Parathyroid adenoma (tissue), 2 donors: ENCODE results near the gene EYA3.
A peak's percentile ranks its signal among the peaks of the same experiment; 100 is the strongest.

ENCODE experiments used
- H2AFZ ChIP-seq: fragments of 300-600 bp; sonication (generic); one replicate; pipeline ENCODE4 v1.7.0; 2017; ENCODE audit warnings: antibody characterized with exemption, mild to moderate bottlenecking
- H3K27ac ChIP-seq: fragments of 300-600 bp; sonication (generic); one replicate; pipeline ENCODE4 v1.7.0; 2017
- H3K27me3 ChIP-seq: fragments of 300-600 bp; sonication (generic); one replicate; pipeline ENCODE4 v1.7.0; 2017; ENCODE audit warnings: low read length; ENCODE audit not compliant: control insufficient read depth, insufficient read depth
- H3K36me3 ChIP-seq: fragments of 300-600 bp; sonication (generic); one replicate; pipeline ENCODE4 v1.7.0; 2017; ENCODE audit warnings: low read length; ENCODE audit not compliant: control insufficient read depth, insufficient read depth
- H3K4me1 ChIP-seq: fragments of 300-600 bp; sonication (generic); one replicate; pipeline ENCODE4 v1.7.0; 2017; ENCODE audit warnings: control low read depth
- H3K4me2 ChIP-seq: fragments of 300-600 bp; sonication (generic); one replicate; pipeline ENCODE4 v1.7.0; 2017; ENCODE audit warnings: low read length
- H3K4me3 ChIP-seq: fragments of 300-600 bp; sonication (generic); one replicate; pipeline ENCODE4 v1.7.0; 2017; ENCODE audit warnings: low read depth, low read length
- H3K79me2 ChIP-seq: fragments of 300-600 bp; sonication (generic); one replicate; pipeline ENCODE4 v1.7.0; 2017; ENCODE audit warnings: control low read depth
- H3K9ac ChIP-seq: fragments of 300-600 bp; sonication (generic); one replicate; pipeline ENCODE4 v1.7.0; 2017; ENCODE audit warnings: mild to moderate bottlenecking
- H3K9me3 ChIP-seq: fragments of 300-600 bp; sonication (generic); one replicate; pipeline ENCODE4 v1.7.0; 2017; ENCODE audit warnings: low read length; ENCODE audit not compliant: control insufficient read depth
- TF ChIP-seq, protein P1 (sequence below): fragments of 300-600 bp; sonication (generic); IDR thresholded peaks from one replicate; pipeline ENCODE4 v1.7.0; 2017; ENCODE audit warnings: antibody characterized with exemption, mild to moderate bottlenecking
- donor health status: primary hyperparathyroidism.

EYA3 gene

DNA sequence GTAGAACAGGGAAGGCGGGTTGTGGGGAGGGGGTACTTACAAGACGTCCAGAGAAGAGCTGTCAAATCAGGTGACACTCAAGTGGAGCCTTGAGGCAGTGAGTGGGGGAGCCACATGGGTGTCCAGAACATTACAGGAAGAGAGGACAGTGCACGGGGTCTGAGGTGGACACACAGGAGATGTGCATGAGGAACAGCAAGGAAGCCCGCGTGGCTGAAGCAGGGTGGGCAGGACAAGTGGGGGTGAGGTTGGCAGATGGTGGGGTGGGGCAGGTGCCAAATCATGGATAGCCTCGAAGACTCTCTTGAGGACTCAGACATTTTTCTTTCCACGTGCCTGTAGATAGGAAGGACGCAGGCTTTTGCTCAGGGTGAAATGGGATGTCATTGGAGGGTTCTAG, 152.7 kb downstream of the EYA3 start:
- H3K36me3 ChIP-seq = no peaks in the 10 kb centered on the region
- no peak overlapping the region for H3K4me2 ChIP-seq
- H3K79me2 ChIP-seq = no peaks in the 10 kb centered on the region
- no peaks in the 10 kb centered on the region for H3K9me3 ChIP-seq
- peaks cover 2% of the 10 kb centered on the region for H3K4me1 ChIP-seq
- H3K9ac ChIP-seq = no peak overlapping the region
- H3K27me3 ChIP-seq = no peaks in the 10 kb centered on the region
- no peak overlapping the region for H3K27ac ChIP-seq
- H3K4me3 ChIP-seq = no peak overlapping the region
- no peak overlapping the region for H2AFZ ChIP-seq
- TF ChIP-seq, protein P1, sequence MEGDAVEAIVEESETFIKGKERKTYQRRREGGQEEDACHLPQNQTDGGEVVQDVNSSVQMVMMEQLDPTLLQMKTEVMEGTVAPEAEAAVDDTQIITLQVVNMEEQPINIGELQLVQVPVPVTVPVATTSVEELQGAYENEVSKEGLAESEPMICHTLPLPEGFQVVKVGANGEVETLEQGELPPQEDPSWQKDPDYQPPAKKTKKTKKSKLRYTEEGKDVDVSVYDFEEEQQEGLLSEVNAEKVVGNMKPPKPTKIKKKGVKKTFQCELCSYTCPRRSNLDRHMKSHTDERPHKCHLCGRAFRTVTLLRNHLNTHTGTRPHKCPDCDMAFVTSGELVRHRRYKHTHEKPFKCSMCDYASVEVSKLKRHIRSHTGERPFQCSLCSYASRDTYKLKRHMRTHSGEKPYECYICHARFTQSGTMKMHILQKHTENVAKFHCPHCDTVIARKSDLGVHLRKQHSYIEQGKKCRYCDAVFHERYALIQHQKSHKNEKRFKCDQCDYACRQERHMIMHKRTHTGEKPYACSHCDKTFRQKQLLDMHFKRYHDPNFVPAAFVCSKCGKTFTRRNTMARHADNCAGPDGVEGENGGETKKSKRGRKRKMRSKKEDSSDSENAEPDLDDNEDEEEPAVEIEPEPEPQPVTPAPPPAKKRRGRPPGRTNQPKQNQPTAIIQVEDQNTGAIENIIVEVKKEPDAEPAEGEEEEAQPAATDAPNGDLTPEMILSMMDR = no peak

DNA sequence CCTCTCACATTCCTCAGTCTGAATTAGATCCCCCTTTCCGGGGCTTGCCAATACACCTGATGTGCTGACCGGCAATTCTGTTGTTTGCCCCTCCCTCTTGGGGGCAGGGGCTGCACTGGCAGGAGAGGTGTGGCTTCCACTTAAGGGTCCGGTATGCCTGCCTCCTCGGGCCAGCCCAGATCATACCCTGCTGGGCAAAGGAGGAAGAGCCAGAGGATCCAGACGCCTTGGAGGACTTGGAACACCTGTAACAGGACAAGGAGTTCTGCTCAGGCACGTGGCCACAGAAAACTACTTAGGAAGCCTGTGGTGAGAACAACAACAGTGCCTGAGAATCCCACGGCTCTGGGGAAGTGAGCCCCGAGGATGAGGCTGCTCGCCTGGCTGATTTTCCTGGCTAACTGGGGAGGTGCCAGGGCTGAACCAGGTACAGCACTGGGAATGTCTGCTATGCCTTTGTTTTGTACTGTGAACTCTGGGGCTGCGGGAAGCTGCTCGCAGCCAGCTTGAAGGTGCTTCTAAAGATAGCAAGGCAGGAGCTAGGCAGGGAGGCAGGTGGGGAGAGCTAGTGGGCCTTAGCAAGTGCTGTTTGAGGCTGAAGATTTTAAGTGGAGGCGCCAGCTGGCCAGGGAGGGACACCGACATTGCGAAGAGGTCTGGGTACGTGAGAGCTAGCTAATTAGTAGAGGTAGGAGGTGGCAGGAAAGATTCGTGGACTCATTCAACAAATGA, 153.4 kb downstream of the EYA3 start, which contains the start of gene SMPDL3B:
Gene SMPDL3B, plus strand, starts transcription at position 183 of the 732 bp plus-strand sequence. Its CDS starts 184 bp downstream, at position 367.
- Histone ChIP-seq H3K27ac (no peak within 1 kb of the TSS), H3K36me3 (no peaks in the 10 kb centered on the region), H3K9ac (no peak within 1 kb of the TSS), H3K4me2 (peak within 1 kb of the TSS; percentile 76), H3K79me2 (no peaks in the 10 kb centered on the region), H3K4me1 (peaks cover 2% of the 10 kb centered on the region), H2AFZ (peak within 1 kb of the TSS; percentile 75), H3K9me3 (no peaks in the 10 kb centered on the region), H3K4me3 (peak within 1 kb of the TSS; percentile 41), H3K27me3 (no peaks in the 10 kb centered on the region)
- TF ChIP-seq, protein P1 = no peak

DNA sequence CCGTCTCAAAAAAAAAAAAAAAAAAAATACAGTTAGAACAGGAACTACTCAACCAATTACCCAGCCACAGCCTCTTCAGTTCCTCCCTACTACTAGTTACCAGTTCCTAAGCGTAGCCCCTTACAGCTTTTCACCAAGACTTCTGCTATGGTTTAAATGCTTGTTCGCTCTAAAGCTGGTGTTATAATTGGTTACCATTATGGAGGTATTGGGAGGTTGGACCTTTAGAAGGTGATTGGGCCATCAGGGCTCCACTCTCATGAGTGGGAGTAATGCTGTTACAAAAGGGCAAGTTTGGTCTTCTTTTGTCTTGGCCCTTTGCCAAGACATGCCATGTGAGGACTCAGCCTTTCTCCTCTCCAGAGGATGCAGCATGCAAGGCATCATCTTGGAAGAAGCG, 156.7 kb downstream of the EYA3 start:
- no peaks in the 10 kb centered on the region for H3K27me3 ChIP-seq
- H3K4me1 ChIP-seq = peaks cover 2% of the 10 kb centered on the region
- H2AFZ ChIP-seq = no peak overlapping the region
- H3K4me3 ChIP-seq = no peak overlapping the region
- no peak overlapping the region for H3K27ac ChIP-seq
- TF ChIP-seq, protein P1 = no peak
- no peak overlapping the region for H3K4me2 ChIP-seq
- no peaks in the 10 kb centered on the region for H3K79me2 ChIP-seq
- no peaks in the 10 kb centered on the region for H3K36me3 ChIP-seq
- H3K9ac ChIP-seq = no peak overlapping the region
- H3K9me3 ChIP-seq = no peaks in the 10 kb centered on the region

DNA sequence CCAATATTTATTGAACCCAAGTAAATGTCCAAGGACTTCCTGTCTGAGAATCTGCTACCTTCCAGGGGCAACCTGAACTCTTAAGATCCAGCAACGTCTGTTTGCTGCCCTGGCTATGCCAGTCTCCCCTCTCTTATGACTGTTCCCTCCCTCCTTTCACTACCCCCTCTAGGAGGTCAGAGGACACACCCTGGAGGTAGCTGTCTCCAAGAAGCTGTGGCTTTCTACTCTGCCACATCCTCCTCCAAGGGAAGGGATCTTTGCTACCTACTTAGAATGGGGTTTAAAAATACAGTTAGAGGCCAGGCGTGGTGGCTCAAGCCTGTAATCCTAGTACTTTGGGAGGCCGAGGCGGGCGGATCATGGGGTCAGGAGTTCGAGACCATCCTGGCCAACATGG, 157.2 kb downstream of the EYA3 start:
- no peak overlapping the region for H3K4me3 ChIP-seq
- peaks cover 2% of the 10 kb centered on the region for H3K4me1 ChIP-seq
- H3K9ac ChIP-seq = no peak overlapping the region
- no peak overlapping the region for H3K27ac ChIP-seq
- TF ChIP-seq, protein P1 = no peak
- H2AFZ ChIP-seq = no peak overlapping the region
- H3K9me3 ChIP-seq = no peaks in the 10 kb centered on the region
- H3K79me2 ChIP-seq = no peaks in the 10 kb centered on the region
- no peak overlapping the region for H3K4me2 ChIP-seq
- no peaks in the 10 kb centered on the region for H3K36me3 ChIP-seq
- no peaks in the 10 kb centered on the region for H3K27me3 ChIP-seq
